ENCODE results near the gene IL1B. TPM values are rescaled to one million over a fixed set of nuclear protein-coding genes. Genes with fewer than 3 reads are reported as not detected.

Gene IL1B
- polyA plus RNA-seq, 3 donors = 0.27 to 0.67 (median 0.47) TPM

- DNase-seq = no peak
These were observed 5.7 kb downstream of the IL1B start for GRCh38 chr2:112830682-112831512.

DNA sequence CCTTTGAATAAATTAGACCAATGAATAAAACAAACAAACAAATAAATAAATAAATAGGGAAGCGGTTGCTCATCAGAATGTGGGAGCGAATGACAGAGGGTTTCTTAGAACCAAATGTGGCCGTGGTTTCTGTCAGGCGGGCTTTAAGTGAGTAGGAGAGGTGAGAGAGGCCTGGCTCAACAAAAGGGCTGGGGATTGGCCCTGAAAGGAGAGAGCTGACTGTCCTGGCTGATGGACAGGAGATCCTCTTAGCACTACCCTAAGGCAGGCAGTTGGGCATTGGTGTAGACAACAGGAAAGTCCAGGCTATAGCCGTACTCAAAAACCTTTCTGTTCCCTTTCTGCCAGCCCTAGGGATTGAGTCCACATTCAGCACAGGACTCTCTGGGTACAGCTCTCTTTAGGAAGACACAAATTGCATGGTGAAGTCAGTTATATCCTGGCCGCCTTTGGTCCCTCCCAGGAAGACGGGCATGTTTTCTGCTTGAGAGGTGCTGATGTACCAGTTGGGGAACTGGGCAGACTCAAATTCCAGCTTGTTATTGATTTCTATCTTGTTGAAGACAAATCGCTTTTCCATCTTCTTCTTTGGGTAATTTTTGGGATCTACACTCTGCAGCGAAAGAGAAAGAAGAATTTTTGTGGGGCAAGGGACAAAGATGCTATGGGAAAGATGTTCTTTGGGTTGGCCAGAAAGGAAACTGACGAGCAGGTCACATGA is 6.5 kb downstream of the IL1B start:
- DNase-seq = no peak

- DNase-seq = no peak
These were observed 7.2 kb downstream of the IL1B start for GRCh38 chr2:112829101-112829960.

GRCh38 chr2:112828251-112828691 is 8.3 kb downstream of the IL1B start:
- no peak for DNase-seq

DNA sequence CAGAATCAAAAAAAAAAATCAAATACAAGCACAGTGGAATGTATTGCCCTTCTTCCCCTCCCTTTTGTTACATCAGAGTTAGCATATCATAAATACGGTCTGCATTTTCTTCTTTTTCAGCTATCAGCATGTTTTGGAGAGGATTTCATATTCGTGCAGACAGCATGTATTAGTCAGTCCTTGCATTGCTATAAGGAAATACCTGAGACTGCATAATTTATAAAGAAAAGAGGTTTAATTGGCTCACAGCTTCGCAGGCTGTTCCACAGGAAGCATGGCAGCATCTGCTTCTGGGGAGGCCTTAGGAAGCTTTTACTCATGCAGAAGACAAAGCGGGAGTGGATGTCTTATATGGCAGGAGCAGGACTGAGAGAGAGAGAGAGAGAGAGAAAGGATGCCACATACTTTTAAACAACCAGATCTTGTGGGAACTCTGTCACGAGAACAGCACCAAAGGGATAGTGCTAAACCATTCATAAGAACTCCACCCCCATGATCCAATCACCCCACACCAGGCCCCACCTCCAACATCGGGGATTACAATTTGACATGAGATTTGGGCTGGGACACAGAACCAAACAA is 8.9 kb downstream of the IL1B start:
- no peak for DNase-seq

DNA sequence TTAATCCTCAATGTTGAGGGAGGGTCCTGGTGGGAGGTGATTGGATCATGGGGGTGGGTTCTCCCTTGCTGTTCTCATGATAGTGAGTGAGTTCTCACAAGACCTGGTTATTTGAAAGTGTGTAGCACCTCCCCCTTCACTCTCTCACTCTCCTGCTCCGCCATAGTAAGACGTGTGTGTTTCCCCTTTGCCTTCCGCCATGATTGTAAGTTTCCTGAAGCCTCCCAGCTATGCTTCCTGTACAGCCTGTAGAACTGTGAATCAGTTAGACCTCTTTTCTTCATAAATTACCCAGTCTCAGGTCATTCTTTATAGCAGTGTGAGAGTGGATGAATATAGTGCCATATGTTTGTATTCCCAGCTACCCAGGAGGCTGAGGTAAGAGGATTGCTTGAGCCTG is 9.6 kb downstream of the IL1B start:
- DNase-seq = no peak

DNA sequence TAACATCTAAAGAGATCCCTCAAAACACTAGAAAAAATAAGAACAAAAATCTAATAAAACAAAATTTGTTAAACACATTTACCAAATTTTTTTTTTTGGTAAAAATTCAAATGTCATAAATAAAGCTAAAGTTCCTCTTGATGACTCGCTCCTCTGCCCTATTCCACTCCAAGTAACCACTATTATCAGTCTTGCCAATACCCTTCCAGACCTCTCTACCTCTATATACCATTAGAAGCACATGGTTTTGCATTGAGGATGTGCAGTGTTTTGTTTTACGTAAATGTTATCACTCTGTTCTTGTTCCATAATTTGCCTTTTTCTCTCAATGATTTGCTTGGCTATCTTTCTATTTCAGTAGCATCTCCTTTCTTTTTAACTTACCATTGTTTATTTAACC is 10.9 kb downstream of the IL1B start:
- no peak for DNase-seq

- DNase-seq = no peak
These were observed 11.9 kb downstream of the IL1B start for GRCh38 chr2:112824694-112825085.

DNA sequence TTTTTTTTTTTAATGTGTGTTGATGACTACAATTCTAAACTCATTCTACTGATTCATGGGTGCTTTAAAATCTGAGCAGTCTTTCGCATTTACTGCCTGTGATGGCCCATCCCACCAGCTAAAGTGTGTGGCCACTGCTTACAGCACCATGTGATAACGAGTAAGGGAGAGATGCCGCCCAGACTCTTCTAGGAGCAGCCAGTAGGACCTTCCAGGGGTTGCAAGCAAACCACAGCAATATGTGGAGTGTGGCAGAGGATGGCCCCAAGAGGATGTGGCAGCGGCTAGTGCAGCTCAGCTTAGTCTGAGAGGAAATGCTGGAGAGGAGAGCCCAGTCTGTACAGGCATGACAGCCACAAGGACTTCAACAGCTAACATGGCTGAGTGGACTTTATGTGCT is 14.9 kb downstream of the IL1B start:
- DNase-seq = no peak

DNA sequence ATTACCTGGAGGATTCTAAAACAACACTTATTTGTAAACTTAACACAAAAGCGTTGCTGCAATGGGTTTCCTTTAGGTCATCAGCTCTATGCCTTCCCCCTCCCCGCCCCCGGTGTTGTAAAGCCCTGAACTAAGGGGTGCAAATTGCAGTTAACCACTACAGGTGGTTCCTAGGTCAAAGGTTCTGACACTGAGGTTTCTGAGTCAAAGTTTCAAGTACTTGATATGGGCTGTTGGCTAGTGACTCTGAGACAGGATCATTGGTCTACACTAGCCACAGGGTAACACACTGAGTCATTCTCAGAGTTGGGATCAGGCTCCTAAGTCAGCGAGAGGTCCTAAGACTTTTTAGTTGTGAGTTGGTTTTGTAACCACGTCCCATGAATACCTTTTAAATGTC is 15.4 kb downstream of the IL1B start:
- no peak for DNase-seq

GRCh38 chr2:112820343-112820742 is 16.2 kb downstream of the IL1B start:
- no peak for DNase-seq

- no peak for DNase-seq
These were observed 17.5 kb downstream of the IL1B start for GRCh38 chr2:112819081-112819480.

- peak; percentile 29 for DNase-seq
These were observed 18.3 kb downstream of the IL1B start for GRCh38 chr2:112818094-112818902.

- DNase-seq = no peak
These were observed 19.4 kb downstream of the IL1B start for GRCh38 chr2:112817082-112817689.

DNA sequence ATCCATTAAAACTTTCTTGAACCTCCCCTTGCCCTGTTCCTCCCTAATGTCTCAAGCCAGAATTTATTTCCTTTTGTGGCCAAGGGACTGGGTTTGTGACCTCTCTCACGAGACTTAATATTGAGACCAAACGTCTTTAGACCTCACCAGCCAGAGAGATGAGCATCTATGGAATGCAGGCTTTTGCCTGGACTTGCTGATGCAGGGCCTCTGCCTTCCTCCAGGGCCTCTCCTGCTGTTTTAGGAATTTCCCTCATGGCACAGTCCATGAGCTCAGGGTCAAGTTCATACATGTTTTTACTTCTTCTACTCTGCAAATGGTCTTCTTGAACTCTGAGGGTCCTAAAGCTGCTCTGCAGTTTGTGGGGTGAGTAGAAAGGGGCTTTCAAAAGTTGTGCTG is 22.3 kb downstream of the IL1B start:
- no peak for DNase-seq

GRCh38 chr2:112813280-112813966 is 23.2 kb downstream of the IL1B start:
- no peak for DNase-seq

DNA sequence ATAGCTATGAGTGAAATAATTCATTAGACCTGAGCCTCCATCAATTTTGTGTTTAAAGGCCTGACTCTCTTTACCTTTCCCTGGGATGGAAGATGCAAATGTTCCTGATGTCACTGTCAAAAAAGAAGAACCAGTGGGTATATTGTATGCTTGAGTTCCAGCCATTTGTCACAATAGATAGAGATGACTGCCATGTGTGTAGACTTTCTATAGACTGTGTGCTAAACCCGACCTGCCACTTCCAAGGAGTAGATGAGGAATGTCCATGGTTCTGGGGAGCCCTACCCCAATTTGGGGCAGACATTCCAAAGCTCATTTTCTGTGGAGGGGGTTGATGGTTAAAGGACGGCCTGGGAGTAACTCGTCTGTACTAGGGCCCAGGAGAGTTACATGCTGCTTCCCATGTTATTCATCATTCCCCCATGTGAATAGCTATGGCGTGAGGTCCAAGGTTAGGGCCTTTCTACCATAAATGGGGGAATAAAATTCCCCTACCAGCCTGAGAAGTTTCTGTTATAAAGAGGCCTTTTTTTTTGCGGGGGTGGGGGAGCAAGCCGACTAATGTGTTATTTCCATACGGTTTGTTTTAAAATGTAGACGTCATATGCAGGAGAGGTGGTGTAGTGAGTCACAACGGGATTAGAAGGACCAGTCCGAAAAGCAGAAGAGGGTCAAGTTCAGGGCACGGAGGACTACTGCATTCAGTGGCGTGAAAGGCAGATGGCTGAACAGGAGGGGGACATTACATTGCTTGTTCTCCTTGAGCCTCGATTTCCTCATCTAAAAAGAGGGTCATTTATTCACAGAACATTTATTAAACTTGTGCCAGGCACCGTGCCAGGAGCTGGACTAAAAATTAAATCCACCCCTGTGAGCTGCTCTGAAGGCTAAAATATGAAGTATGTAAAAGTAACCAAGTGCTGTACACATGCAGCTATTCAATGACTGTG is 24.0 kb downstream of the IL1B start:
- DNase-seq = no peak

- no peak for DNase-seq
These were observed 24.7 kb downstream of the IL1B start for GRCh38 chr2:112811841-112812306.

Data from renal pelvis (tissue), 4 donors.